ENCODE results near the gene PKIG. TPM values are rescaled to one million over a fixed set of nuclear protein-coding genes. Genes with fewer than 3 reads are reported as not detected.

Gene PKIG
- total and polyA plus RNA-seq, 10 of the 15 experiments (the other 5 are each of a cell fraction or from before 2014, with no cell fraction given) = 5.7 to 82.3 (median 39.7) TPM

DNA sequence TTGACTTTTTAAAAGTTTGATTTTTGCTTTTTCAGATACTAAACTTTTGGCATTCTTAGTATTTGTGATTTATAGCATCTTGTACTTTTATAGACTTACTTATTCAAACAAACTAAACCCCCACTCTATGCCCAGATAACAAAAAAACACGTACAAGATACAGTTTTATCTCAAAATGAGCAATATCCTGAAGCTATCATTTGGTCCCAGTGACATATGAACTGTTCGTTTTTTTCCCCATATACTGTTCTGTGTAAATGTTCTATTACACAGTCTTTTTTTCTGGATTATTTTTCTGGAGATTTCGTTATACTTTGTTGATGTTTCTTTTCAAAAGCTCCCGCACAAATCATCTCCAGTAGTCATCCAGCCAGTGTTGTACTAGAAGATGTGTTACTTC, 33.3 kb upstream of the PKIG start:
- Histone ChIP-seq H3K79me2 (ENCODE audit: control insufficient read depth, insufficient read depth, low read length) (no peaks in the 10 kb centered on the region), H3K36me3 (ENCODE audit: control insufficient read depth in 2 of 2, insufficient read depth in 2 of 2, low read length in 1 of 2) (no peaks in the 10 kb centered on the region), H3K9ac (ENCODE audit: control insufficient read depth, insufficient read depth, low read length) (no peak overlapping the region), H3K9me3 (replicated peaks; ENCODE audit: control insufficient read depth, insufficient read depth, low read length) (no peaks in the 10 kb centered on the region), H3K27ac (ENCODE audit: control insufficient read depth, insufficient read depth) (no peak overlapping the region), H2AFZ (ENCODE audit: control insufficient read depth, low read depth, low read length) (no peak overlapping the region), H4K20me1 (ENCODE audit: control insufficient read depth, insufficient read depth) (no peaks in the 10 kb centered on the region), H3K4me3 (no peak overlapping the region), H3K27me3 (replicated peaks in 1 of 2; ENCODE audit: control insufficient read depth in 2 of 2, insufficient read depth in 2 of 2, low read length in 1 of 2) (no peaks in the 10 kb centered on the region), H3K4me2 (ENCODE audit: control insufficient read depth, insufficient read depth) (no peak overlapping the region), H3K4me1 (ENCODE audit: control insufficient read depth, insufficient read depth, low read length) (no peaks in the 10 kb centered on the region)
- no TSS peak for BruUV-seq (replicated peaks)
- POLR2A ChIA-PET = no interaction called here
- DNase-seq (ENCODE audit: low read depth, low spot score) = no peak
- 35% methylated on average over 4 of the region's 4 CpGs for WGBS (ENCODE audit: insufficient coverage, insufficient replicate concordance, low lambda C conversion rate, missing lambda C conversion rate)
- intact Hi-C loops (cut with micrococcal nuclease; ENCODE audit: unreplicated experiment) = no loop called here
- ATAC-seq = no peak
- FAIRE-seq = no peak
- in situ Hi-C loops (cut with MboI) = no loop called here
- RAD21 ChIA-PET (ENCODE audit: unreplicated experiment) = interaction anchor here (0.7 to 1.4 kb wide), 2 partner anchors 11 to 60 kb away, joined by 3 to 4 read pairs; no protein-coding TSS in a partner anchor
- CTCF ChIA-PET = interaction anchor here (0.6 to 1.4 kb wide), 5 partner anchors 11 to 134 kb away, joined by 3 to 4 read pairs (median 3); no protein-coding TSS in a partner anchor
- SMC1A ChIA-PET (ENCODE audit: uncharacterized antibody, unreplicated experiment) = interaction anchor here (1.0 to 1.2 kb wide), 3 partner anchors 11 to 134 kb away, joined by 3 to 5 read pairs (median 4); no protein-coding TSS in a partner anchor
- TF ChIP-seq, protein P1, sequence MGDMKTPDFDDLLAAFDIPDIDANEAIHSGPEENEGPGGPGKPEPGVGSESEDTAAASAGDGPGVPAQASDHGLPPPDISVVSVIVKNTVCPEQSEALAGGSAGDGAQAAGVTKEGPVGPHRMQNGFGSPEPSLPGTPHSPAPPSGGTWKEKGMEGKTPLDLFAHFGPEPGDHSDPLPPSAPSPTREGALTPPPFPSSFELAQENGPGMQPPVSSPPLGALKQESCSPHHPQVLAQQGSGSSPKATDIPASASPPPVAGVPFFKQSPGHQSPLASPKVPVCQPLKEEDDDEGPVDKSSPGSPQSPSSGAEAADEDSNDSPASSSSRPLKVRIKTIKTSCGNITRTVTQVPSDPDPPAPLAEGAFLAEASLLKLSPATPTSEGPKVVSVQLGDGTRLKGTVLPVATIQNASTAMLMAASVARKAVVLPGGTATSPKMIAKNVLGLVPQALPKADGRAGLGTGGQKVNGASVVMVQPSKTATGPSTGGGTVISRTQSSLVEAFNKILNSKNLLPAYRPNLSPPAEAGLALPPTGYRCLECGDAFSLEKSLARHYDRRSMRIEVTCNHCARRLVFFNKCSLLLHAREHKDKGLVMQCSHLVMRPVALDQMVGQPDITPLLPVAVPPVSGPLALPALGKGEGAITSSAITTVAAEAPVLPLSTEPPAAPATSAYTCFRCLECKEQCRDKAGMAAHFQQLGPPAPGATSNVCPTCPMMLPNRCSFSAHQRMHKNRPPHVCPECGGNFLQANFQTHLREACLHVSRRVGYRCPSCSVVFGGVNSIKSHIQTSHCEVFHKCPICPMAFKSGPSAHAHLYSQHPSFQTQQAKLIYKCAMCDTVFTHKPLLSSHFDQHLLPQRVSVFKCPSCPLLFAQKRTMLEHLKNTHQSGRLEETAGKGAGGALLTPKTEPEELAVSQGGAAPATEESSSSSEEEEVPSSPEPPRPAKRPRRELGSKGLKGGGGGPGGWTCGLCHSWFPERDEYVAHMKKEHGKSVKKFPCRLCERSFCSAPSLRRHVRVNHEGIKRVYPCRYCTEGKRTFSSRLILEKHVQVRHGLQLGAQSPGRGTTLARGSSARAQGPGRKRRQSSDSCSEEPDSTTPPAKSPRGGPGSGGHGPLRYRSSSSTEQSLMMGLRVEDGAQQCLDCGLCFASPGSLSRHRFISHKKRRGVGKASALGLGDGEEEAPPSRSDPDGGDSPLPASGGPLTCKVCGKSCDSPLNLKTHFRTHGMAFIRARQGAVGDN (IDR thresholded peaks at IDR 0.05) = no peak

DNA sequence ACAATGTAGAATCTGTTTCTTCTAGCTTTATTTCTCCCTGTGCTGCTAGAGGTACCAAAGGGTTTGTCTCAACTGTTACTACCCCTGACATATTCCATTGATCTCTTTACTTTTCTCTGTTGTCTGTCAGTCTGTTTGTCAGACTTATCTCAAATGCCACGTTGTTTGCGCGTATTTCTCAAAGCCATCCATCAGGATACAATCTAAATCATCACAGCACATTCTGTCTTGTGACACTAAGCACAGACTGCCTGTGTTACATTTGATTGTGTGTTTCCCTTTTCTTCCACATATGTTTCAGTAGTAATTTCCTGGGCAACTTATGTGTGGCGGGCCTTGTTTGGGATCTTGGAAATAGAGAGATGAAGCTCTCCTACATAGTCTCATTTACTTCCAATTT, 30.3 kb upstream of the PKIG start:
- intact Hi-C loops (cut with micrococcal nuclease; ENCODE audit: unreplicated experiment) (no loop called here), in situ Hi-C loops (cut with MboI) (no loop called here)
- no peaks in the 10 kb centered on the region for H3K4me1 ChIP-seq (ENCODE audit: control insufficient read depth, insufficient read depth, low read length)
- H3K9ac ChIP-seq (ENCODE audit: control insufficient read depth, insufficient read depth, low read length) = no peak overlapping the region
- no peak overlapping the region for H2AFZ ChIP-seq (ENCODE audit: control insufficient read depth, low read depth, low read length)
- no peaks in the 10 kb centered on the region for H4K20me1 ChIP-seq (ENCODE audit: control insufficient read depth, insufficient read depth)
- DNase-seq (ENCODE audit: low read depth, low spot score) = no peak
- ATAC-seq = no peak
- no peak overlapping the region for H3K4me2 ChIP-seq (ENCODE audit: control insufficient read depth, insufficient read depth)
- BruUV-seq (replicated peaks) = no TSS peak
- H3K4me3 ChIP-seq = no peak overlapping the region
- ChIA-PET SMC1A (ENCODE audit: uncharacterized antibody, unreplicated experiment) (interaction anchor here (1.7 to 2.1 kb wide), 2 partner anchors 10 to 131 kb away, joined by 3 to 7 read pairs; no protein-coding TSS in a partner anchor), CTCF (interaction anchor here (0.8 to 1.3 kb wide), 2 partner anchors 34 to 58 kb away, joined by 3 read pairs; no protein-coding TSS in a partner anchor), RAD21 (ENCODE audit: unreplicated experiment) (interaction anchor here (1.0 kb wide), 1 partner anchor 39 kb away, joined by 3 read pairs; no protein-coding TSS in a partner anchor), POLR2A (interaction anchor here (1.2 kb wide), 1 partner anchor 10 kb away, joined by 3 read pairs; no protein-coding TSS in a partner anchor)
- no peaks in the 10 kb centered on the region for H3K36me3 ChIP-seq (ENCODE audit: control insufficient read depth in 2 of 2, insufficient read depth in 2 of 2, low read length in 1 of 2)
- no peaks in the 10 kb centered on the region for H3K79me2 ChIP-seq (ENCODE audit: control insufficient read depth, insufficient read depth, low read length)
- H3K27me3 ChIP-seq (replicated peaks in 1 of 2; ENCODE audit: control insufficient read depth in 2 of 2, insufficient read depth in 2 of 2, low read length in 1 of 2) = no peaks in the 10 kb centered on the region
- WGBS (ENCODE audit: insufficient coverage, insufficient replicate concordance, low lambda C conversion rate, missing lambda C conversion rate) = 89% methylated on average over 4 of the region's 4 CpGs
- no peak for FAIRE-seq
- H3K9me3 ChIP-seq (replicated peaks; ENCODE audit: control insufficient read depth, insufficient read depth, low read length) = no peaks in the 10 kb centered on the region
- no peak overlapping the region for H3K27ac ChIP-seq (ENCODE audit: control insufficient read depth, insufficient read depth)
- no peak for TF ChIP-seq SMAD5 (IDR thresholded peaks at IDR 0.05; ENCODE audit: low read depth)
- no peak for TF ChIP-seq LARP7 (IDR thresholded peaks at IDR 0.05)
- TF ChIP-seq, protein P1 (IDR thresholded peaks at IDR 0.05) = no peak
- TF ChIP-seq YBX1 (IDR thresholded peaks at IDR 0.05) = no peak
- no peak for TF ChIP-seq FOS (IDR thresholded peaks at IDR 0.05; ENCODE audit: borderline replicate concordance, extremely low read depth, insufficient read length)
- TF ChIP-seq KAT2A (conservative IDR thresholded peaks at IDR 0.05; ENCODE audit: control insufficient read depth, low read depth, low read length) = no peak
- no peak for TF ChIP-seq SIX5 (IDR thresholded peaks at IDR 0.05; ENCODE audit: low read depth, low read length, severe bottlenecking)
- TF ChIP-seq CHD2 (IDR thresholded peaks at IDR 0.05; ENCODE audit: borderline replicate concordance, low read depth, low read length) = no peak
- TF ChIP-seq TAF1 (IDR thresholded peaks at IDR 0.05; ENCODE audit: borderline replicate concordance, low read depth, low read length) = no peak
